ENCODE measurements around the gene ALKBH2. TPM values are rescaled to one million over a fixed set of nuclear protein-coding genes. Genes with fewer than 3 reads are reported as not detected.

ALKBH2 gene
- total RNA-seq: 18.8 TPM

DNA sequence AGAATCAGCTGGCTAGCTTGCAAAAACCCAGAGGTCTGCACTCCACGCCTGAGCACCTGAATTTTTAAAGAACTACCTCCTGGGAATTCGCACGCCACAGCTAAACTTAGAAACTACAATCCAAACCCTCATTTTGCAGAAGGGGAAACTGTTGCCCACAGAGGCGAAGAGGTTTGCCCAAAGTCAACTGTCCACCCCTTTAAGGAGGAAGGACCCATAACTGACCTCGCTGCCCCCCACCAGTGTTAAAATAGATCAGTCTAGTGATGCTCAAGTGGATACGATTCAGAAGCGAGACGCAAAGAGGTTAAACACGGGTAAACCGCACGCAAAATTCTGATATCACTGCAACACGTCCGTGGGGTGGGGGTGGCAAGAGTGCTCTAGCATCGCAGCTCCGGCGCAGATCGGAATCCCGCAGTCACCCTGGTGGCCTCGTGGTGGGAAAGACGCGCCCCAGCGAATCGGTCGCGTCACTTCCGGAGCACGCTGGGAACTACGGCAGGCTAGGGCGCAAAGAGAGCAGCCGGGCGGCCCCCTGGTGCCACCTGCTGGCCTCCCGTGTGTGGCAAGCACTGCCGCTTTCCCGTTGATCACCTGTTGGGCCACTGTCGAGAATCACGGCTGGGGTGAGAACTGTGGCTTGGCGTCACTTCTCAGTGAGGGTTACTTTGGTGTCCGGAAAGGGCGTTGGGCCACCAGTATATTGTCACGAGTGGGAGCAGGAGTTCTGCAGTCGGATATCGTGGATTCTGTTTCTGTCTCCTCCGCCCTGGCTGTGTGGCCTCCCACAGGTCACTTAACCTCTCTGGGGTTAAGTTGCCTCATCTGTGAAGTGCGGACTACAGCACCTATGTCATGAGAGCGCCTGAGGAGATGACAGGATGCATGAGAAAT, at the start of gene ALKBH2:
TSS of gene ALKBH2 (minus strand) at position 451 of the 897 bp plus-strand sequence. CDS start 686 bp downstream, outside the sequence.
- DNase-seq: peak; percentile 97

DNA sequence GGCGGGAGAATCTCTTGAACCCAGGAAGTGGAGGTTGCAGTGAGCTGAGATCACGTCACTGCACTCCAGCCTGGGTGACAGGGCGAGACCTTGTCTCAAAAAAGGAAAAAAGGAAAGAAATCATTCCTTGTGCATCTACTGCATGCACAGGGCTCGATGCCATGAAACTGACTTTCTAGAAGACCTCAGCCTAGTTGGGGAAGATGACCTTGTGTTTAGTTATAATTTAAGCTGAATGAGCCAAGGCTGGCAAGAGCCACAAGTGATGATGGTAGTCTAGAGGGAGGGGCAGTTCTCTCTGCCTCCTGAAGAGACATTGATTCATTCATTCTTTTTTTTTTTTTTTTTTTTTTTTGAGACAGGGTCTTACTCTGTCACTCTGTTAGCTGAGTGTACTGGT, 47.3 kb upstream of the ALKBH2 start:
- DNase-seq: no peak

DNA sequence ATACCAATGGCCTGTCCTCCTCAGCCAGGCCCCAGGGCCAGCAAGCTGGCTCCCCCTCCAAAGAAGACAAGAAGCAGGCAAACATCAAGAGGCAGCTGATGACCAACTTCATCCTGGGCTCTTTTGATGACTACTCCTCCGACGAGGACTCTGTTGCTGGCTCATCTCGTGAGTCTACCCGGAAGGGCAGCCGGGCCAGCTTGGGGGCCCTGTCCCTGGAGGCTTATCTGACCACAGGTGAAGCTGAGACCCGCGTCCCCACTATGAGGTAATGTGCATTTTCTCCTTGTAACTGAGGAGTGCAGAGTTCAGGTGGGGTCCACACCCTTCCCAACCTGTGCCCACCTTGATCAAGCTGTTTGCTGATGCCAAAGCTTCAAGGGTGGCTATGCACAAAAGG, 46.5 kb upstream of the ALKBH2 start:
- no peak for DNase-seq

DNA sequence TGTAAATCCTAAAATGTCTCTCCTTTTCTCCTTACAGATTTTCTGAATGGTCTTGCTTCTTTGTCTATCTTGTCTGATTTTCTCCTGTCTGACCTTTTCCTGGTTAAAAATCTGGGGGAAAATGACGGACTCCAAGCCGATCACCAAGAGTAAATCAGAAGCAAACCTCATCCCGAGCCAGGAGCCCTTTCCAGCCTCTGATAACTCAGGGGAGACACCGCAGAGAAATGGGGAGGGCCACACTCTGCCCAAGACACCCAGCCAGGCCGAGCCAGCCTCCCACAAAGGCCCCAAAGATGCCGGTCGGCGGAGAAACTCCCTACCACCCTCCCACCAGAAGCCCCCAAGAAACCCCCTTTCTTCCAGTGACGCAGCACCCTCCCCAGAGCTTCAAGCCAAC, 46.1 kb upstream of the ALKBH2 start:
- no peak for DNase-seq

DNA sequence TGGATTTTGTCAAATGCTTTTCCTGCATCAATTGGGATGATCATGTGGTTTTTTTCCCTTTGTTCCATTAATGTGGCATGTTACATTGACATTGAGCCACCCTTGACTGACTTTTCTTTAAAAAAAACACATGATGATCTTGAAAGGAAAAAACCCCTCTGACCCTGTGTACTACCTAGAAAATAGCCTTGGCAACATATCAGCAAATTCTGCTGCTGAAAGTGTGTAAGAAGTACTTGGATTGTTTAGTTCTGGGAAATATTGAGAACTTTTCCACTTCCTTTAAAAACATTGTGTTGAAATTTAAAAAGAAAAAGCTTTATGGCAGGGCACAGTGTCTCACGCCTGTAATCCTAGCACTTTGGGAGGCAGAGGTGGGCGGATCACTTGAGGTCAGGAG, 43.8 kb upstream of the ALKBH2 start:
- no peak for DNase-seq

DNA sequence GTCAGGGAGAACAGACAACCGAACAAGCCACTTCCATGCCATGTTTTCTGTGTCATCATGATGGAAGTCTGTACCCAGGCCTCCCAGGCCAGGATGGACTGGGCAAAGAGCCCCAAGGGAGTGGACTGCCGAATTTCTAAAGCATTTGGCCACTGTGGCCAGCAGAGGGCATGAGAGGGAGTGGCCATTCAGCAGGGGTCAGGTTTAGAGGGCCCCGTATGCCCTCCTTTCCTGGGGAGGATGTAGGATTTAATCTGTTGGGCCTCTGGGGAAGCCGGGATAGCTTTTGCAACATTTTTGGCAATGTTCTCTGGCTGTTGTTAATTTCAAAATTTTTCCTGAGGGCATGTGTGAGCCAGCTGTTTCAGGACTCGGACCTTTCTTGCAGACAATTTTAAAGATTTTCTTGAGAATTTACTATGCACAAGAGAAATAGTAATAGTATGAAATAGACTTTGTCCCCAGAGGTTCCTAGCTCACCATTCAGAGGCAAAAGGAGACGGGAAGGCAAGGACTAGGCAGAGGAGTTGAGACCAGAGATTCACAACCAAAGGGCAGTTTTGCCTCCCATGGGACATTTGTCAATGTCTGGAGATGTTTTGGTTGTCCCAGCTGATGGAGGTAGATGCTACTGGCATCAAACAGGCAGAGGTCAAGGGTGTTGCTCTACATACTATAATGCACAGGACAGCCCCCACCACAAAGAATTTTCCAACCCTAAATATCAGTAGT, 41.1 kb upstream of the ALKBH2 start:
- no peak for DNase-seq

DNA sequence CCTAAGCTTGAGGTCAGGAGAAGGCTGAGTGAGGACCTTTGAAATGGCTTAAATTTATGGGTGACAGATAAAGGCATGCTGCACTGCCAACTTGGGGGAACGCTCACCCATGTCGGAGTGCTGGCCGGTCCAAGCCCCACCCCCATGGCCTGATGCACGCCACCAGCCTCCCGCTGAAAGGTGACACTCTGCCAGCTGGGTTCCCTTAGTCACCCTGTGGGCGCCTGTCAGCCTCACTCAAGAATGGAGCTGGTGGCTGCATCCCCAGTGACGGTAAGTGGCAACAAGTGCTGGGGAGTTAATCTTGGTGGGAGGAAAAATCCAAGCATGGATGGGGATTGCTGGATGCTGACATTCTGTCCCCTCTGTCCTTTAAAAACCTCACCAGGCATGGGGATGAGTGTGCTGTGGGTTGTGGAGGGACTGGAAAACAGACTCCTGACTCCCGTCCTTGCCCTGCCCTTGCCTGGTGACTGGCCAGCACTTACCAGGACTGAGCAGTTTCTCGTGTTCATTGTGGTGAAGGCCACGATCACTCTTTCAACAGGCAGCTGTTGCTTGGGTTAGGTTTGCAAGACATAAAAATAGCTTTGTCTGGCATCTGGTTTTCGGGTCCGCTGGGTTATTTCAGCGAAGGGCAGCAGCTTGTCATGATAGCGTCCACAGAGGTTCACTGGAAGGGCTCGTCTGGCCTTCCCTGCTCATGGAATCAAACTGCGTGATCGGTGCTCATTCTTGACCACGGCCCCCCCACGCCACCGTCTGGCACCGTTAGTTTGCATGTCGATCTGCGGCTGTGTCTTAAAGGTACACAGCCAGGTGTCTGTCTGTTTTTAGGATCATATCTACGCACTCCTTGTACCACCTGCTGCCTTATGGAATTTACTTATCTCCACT, 38.1 kb upstream of the ALKBH2 start:
- DNase-seq: peak; percentile 80

DNA sequence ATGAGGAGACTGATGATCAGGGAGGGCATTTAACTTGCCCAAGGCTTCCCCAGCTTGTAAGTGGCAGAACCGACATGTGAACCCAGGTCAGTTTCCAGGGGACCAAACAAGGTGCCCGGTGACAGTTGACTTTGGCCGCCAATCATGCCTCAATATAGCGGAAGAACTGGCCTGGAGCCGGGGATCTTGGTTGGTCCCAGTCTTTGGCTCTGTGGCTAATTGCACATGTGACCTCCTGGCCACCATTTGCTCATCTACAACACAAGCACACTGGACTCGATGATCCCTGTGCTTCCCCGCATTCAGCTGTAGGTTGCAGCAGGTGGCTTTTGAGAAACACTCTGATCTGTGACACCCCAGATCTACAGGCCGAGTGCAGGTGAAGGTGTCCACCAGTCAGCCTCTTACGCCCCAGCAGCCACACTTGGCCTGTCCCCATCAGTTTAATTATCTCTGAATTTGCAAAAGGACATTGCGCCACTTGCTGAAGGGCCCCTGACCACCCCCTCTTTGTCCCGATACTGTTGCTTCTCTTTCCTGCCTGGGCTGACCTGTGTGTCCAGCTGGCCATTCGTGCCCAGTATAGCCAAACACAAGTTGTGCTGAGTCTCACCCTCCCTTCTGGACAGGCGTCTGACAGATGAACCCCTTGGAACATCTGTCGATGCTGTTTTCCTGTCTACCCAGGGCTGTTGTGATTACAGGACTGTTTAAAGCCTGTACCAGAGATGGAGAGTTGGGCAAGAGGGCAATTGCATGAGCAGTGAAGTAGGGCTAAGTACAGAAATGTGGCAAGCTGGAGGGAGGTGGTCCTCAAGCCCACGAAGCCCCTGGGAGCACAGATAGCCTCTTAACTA, 37.3 kb upstream of the ALKBH2 start:
- DNase-seq: no peak

DNA sequence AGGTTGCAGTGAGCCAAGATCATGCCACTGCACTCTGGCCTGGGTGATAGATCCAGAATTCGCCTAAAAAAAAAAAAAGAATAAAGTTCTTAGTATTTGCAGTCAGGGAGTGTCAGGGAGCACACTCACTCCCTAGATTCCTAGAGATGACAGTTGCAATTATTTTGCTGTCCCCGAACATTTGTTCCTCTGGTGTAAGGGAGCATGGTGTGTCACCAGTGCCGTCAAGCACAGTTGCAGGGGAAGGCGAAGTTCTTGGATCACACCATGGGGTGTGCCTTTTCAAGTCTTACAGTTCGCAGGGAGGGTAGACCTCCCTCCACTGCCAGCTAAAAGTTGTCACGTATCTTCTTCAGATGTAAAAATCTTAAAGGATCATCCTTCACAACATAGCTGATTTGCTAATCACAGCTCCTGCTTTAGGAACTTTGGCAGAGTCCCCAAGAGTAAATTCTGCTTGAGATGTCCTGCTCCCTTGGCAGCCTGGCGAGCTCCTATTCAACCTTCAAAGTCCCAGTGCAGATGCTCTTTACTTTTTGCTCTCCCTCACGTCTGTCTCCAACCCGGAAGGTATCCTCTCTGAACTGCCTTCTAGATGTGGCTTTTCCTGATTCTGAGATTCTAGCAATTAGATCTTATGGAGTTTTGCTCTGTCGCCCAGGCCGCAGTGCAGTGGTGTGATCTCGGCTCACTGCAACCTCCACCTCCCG, 34.4 kb upstream of the ALKBH2 start:
- no peak for DNase-seq

DNA sequence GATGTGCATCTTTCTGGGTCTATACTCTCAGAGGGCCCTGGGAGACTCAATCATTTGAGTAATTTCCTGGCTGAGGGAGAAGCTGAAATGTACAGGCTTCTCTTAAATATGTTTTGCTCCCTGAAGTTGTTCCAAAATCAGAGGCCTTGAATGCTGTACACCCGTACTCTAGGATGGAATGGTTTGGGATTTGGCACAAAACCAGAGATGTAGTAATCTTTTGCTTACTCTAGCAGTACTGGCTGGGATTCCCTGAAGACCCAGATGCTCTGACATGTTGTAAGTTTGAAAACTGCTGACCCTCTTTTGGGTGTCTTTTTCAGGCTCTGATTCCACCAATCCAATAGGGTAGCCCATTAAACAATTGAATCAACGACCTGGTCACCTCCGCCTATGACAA, 33.5 kb upstream of the ALKBH2 start:
- no peak for DNase-seq

DNA sequence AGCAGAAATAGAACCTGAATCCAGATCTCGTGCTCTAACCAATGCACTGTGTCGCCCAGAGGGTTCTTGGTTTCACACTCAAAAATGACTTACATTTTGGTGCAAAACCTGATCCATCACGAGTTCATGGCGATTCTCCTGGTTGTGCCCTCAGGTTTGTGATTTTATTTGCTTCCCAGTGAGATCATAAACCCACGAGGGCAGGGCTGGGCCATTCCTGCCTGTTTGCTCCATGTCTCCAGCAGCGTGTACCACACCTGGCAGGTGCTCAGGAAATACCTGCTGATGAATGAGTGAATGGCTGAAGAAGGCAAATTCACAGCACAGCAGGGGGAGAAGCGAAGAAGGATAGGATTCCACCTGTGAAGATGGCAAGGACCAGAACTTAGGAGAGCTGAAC, 32.5 kb upstream of the ALKBH2 start:
- no peak for DNase-seq

DNA sequence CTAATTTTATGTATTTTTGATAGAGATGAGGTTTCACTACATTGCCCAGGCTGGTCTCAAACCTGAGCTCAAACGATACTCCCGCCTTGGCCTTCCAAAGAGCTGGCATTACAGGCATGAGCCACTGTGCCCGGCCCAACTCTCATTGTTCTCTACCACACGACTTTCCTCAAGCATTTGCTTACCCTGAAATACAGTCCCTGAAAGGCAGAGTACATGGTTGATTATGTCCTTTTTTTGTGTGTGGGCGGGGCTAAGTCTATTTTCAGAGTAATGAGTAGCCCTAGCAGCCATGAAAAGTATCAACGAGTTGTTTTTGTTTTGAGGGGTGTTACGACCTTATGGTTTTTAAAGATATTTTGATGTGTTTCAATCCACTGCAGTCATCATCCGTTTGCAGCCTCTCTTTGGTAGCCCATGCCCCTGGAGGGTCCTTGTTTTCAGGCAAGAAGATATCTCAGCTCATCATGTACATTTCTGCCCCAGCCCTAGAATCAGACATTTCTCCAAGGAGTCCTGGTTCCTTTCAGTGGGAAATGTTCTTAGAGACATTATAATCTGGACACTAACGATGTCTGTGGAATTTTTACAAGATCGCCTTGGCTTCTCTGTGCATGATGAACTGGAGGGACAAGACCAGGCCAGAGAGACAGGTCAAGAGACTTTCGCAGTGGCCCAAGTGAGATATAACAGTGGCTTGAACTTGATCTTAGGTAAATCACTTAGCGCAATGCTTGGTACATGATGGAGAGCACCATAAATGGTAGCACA, 31.8 kb upstream of the ALKBH2 start:
- DNase-seq: no peak

DNA sequence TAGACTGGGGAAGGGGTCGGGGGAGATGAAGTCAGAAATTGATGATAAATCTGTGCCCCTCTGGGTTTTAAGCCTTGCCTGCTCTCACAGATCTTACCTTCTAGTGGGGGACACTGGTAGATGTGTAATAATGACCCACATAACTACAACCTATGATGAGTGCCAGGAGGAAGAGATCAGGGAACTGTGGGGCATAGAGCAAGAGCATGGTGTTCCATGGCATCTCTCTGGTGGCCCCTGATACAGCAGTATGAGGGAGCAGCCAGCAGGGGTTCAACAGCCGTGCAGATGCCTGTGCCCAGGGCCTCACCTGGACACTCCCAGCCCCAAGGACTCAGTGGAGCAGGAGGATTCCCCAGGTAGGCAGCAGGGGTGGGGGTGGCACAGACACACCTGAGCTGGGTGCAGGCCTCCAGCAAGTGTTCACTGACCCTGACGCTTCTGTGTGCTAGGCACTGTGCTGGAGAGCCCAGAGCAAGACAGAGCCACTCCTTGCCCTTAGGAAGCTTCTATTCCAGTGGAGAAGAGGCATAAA, 28.1 kb upstream of the ALKBH2 start:
- DNase-seq: no peak

DNA sequence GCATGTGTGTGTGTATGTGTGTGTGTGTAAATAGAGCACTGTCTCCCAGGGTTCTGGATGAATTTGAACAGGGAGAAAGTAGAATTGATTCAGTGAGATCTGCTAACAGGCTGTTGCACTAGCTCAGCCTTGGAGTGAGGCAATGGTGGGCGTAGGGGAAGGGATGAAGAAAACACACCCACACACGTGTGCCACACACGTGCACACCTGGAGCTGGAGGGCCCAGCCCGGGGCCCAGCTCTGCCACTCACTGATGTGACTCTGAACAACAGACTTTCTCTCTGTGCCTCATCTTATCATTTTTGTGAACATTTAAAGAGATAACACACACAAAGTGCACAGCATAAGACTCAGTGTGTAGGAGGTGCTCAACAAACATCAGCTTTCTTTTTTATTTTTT, 27.3 kb upstream of the ALKBH2 start:
- DNase-seq: no peak

DNA sequence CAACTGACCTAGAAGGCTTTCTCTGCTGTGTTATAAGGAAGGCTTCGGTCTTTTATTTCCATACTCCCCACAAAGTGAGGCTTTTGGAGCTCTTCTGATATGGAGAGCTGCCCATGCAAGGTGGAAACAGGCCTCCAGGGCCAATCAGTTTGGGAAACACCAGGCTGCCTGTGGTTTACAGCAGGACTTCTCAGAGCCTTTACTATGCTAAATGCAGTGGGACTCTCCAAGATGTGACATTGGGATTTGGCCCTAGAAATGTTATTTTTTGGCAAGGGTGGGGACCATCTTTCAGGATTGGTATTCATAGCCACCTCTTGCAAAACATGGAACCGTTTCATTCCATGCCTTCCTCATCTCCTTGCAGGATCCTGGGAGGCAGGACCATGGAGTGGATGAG, 26.8 kb upstream of the ALKBH2 start:
- no peak for DNase-seq

DNA sequence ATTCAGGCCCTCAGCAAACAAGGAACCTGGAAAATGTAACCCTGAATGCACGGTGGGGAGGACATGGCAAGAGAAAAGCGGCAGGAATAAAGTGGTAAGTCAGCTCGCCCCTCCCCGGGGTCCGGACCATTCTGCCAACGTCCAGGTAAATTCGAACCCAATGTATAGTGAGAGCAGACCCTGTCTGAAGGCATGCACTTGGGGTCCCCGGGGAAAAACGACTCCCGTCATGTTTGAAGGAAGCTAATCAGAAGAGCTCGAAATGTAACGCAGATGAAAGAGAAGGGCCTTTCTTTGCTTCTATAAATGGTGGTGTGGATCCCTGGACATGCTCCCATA, 23.3 kb upstream of the ALKBH2 start:
- no peak for DNase-seq

DNA sequence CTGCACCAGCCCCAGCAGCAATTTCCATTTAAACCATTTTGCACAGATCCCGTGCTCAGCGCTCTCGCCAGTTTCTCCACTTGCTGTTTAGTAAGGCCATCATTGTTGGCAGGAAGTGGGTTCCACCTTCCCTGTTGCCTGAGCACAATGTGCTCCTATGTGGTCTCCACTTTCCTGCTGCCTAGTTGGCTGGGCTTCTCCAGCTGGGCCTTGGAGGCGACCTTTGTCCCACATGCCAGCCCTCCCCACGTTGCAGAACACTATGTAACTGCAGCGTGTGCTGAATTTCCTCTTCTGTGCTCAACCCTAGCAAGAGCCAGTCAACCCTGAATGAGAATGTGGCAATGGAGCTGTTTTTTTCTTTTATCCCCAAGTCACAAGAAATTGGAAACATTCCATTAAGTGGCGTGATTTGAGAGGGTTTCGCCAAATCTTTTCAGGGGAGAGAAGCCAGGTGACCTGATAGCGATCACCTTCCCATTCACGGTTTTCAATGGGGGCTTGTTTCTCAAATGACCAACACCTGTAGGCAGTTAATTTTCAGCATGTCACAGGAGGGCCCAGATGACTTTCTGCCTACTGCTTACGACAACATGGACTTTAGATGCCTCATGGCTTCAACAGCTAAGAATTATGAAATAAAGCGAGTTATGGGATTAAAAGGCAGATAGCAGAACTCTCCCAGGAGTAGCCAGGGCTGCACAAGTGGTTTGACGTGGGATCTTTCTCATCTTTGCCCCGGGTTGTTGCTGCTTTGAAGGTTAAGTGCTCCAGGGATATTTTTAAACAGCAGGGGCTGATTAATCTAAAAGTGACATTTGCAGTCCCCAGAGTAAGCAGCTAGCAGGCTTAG, 22.7 kb upstream of the ALKBH2 start, which contains the start of gene ACACB:
TSS of gene ACACB (plus strand) at position 830 of the 853 bp plus-strand sequence. CDS start 22,819 bp downstream, outside the sequence.
- peak; percentile 52 for DNase-seq

DNA sequence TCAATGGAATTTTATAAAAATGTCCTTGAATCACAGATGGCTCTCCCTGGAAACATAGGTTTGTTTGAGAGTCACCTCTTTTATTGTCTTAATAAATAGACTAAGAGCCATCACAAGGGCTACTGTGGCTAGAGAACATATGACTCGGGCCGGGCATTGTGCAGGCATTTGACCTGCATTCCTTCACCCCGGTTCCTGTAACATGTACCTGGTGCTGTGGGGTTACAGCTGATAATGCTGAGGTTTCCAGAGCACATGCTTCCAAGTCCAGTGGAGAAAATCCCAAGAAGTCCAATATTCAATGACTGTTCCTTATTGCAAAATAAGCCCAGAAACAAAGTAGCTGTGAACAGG, 22.1 kb upstream of the ALKBH2 start:
- DNase-seq: no peak

DNA sequence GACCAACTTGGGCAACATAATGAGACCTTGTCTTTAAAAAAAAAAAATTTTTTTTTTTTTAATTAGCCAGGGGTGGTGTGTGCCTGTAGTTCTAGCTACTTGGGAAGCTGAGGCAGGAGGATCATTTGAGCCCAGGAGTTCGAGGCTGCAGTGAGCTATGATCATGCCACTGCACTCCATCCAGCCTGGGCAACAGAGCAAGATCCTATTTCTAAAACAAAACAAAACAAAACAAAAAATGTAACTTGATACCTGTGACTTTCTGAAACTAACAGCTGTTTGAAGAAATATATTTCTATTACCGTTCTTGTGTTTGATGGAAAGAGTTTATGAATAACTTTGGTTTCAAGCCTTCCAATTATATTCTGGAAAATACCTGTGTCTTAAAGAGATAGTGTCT, 21.4 kb upstream of the ALKBH2 start:
- no peak for DNase-seq

All from tongue (tissue), 2 donors.